C4-2B (cell line): ENCODE results near the gene ACOT8.

Experiments used
- ZFX ChIP-seq: fragments of 450-650 bp; IDR thresholded peaks from 2 replicates; pipeline ENCODE4 v1.6.1; 2017
- TF ChIP-seq, protein P1 (sequence below): fragments of 450-650 bp; conservative IDR thresholded peaks from 2 replicates; pipeline ENCODE4 v1.5.1; 2017; ENCODE audit warnings: mild to moderate bottlenecking

DNA sequence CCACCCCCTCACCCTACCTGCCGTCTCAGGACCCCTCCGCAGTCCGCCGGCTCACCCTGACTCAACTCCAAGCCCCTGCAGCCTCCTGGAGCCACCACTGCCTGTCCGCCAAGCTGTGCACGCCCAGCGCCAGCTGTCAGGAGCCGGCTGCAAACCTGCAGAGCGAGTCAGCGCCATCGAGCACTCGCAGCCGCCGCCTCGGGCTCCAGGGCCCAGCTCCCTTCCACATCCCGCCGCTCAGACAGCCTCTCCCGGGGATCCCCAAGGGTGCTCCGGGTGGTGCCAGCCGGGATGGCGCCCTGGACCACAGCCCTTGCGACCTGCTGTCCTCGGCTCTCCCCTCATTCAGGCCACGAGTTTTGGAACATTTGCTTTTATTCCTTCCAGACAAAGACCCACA is 34.3 kb downstream of the ACOT8 start:
- TF ChIP-seq, protein P1, sequence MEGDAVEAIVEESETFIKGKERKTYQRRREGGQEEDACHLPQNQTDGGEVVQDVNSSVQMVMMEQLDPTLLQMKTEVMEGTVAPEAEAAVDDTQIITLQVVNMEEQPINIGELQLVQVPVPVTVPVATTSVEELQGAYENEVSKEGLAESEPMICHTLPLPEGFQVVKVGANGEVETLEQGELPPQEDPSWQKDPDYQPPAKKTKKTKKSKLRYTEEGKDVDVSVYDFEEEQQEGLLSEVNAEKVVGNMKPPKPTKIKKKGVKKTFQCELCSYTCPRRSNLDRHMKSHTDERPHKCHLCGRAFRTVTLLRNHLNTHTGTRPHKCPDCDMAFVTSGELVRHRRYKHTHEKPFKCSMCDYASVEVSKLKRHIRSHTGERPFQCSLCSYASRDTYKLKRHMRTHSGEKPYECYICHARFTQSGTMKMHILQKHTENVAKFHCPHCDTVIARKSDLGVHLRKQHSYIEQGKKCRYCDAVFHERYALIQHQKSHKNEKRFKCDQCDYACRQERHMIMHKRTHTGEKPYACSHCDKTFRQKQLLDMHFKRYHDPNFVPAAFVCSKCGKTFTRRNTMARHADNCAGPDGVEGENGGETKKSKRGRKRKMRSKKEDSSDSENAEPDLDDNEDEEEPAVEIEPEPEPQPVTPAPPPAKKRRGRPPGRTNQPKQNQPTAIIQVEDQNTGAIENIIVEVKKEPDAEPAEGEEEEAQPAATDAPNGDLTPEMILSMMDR = no peak
- no peak for TF ChIP-seq ZFX
